H1 (cell line): ENCODE measurements around the gene SMC6. TPM values are rescaled to one million over a fixed set of nuclear protein-coding genes. Genes with fewer than 3 reads are reported as not detected.

ENCODE experiments used
- CTCF ChIA-PET: fragments of 300-600 bp; sonication (Branson Sonifier 250); formaldehyde crosslinking; loops from one replicate; lab custom pipeline; 2021; ENCODE audit not compliant: partially characterized antibody; lab: Charles Lee
- POLR2A ChIA-PET: fragments of 300-600 bp; sonication (Branson Sonifier 250); formaldehyde crosslinking; loops from one replicate; lab custom pipeline; 2021; ENCODE audit warnings: inconsistent platforms; ENCODE audit not compliant: partially characterized antibody; lab: Charles Lee
- DNase-seq, 2 experiments: peaks; one replicate each; pipeline versions ENCODE4 v3.0.0 to v3.0.0-alpha.2; 2010 to 2022; ENCODE audit warnings: low spot score in 2 of 2, low read depth in 1 of 2, mixed read lengths in 1 of 2
- FAIRE-seq: peaks from 2 replicates; lab custom pipeline; 2011; peaks lifted over from hg19 to GRCh38; lab: Jason Lieb, UNC
- H2AFZ ChIP-seq: 2 replicates; pipeline ENCODE4 v1.8.1; 2012; ENCODE audit warnings: low read length, inconsistent platforms
- H2AK5ac ChIP-seq: 2 replicates; pipeline ENCODE4 v1.6.1; 2013; ENCODE audit warnings: low read depth, low read length
- H2BK120ac ChIP-seq: replicated peaks from 2 replicates; pipeline ENCODE3; 2013; ENCODE audit warnings: low read depth, low read length, inconsistent platforms
- H2BK12ac ChIP-seq: 2 replicates; pipeline ENCODE4 v1.6.1; 2013; ENCODE audit warnings: low read depth, low read length
- H2BK15ac ChIP-seq: 2 replicates; pipeline ENCODE4 v1.6.1; 2013; ENCODE audit warnings: low read length
- H2BK20ac ChIP-seq: 2 replicates; pipeline ENCODE4 v1.6.1; 2013; ENCODE audit warnings: low read length
- H2BK5ac ChIP-seq: 2 replicates; pipeline ENCODE4 v1.6.1; 2013; ENCODE audit warnings: low read depth, low read length
- H3K14ac ChIP-seq: 2 replicates; pipeline ENCODE4 v1.6.1; 2013; ENCODE audit warnings: inconsistent platforms; ENCODE audit not compliant: insufficient read length
- H3K18ac ChIP-seq: 2 replicates; pipeline ENCODE4 v1.6.1; 2013; ENCODE audit warnings: low read length; ENCODE audit errors: extremely low read depth
- H3K23ac ChIP-seq: 2 replicates; pipeline ENCODE4 v1.6.1; 2013; ENCODE audit warnings: inconsistent platforms; ENCODE audit not compliant: insufficient read length
- H3K23me2 ChIP-seq: 2 replicates; pipeline ENCODE4 v1.6.1; 2013; ENCODE audit warnings: low read depth, low read length
- H3K27ac ChIP-seq: 2 replicates; pipeline ENCODE4 v1.6.1; 2011; ENCODE audit warnings: low read depth, low read length, inconsistent platforms
- H3K27me3 ChIP-seq, 4 experiments: replicated peaks in 1 of 4; 1 replicate in 1 of 4; 2 replicates in 3 of 4; pipeline versions ENCODE4 v1.6.1 to v1.8.1; 2011 to 2013; ENCODE audit warnings: low read length in 3 of 4, mild to moderate bottlenecking in 3 of 4, inconsistent platforms in 2 of 4, mixed read lengths in 2 of 4, moderate library complexity in 1 of 4; ENCODE audit not compliant: control insufficient read depth in 3 of 4, insufficient read depth in 3 of 4; ENCODE audit errors: extremely low read depth in 1 of 4
- H3K36me3 ChIP-seq, 4 experiments: 2 replicates each; pipeline versions ENCODE4 v1.6.1 to v1.8.1; 2011 to 2013; ENCODE audit warnings: mild to moderate bottlenecking in 4 of 4, low read length in 3 of 4, moderate library complexity in 2 of 4, control low read depth in 1 of 4, inconsistent platforms in 1 of 4; ENCODE audit not compliant: insufficient read depth in 4 of 4, control insufficient read depth in 2 of 4
- H3K4ac ChIP-seq: replicated peaks from 2 replicates; pipeline ENCODE3; 2013; ENCODE audit warnings: low read length, low read depth, mixed read lengths, inconsistent platforms; ENCODE audit not compliant: insufficient read length
- H3K4me1 ChIP-seq, 4 experiments: replicated peaks in 1 of 4; 1 replicate in 1 of 4; 2 replicates in 3 of 4; pipeline versions ENCODE4 v1.6.1 to v1.8.1; 2011 to 2013; ENCODE audit warnings: low read length in 3 of 4, inconsistent platforms in 2 of 4, mixed read lengths in 1 of 4; ENCODE audit not compliant: insufficient read depth in 4 of 4, control insufficient read depth in 3 of 4
- H3K4me2 ChIP-seq, 2 experiments: 2 replicates each; pipeline versions ENCODE4 v1.6.1 to v1.8.1; 2011 to 2013; ENCODE audit warnings: low read depth in 2 of 2, low read length in 2 of 2, control low read depth in 1 of 2, inconsistent platforms in 1 of 2, mild to moderate bottlenecking in 1 of 2; ENCODE audit not compliant: insufficient read depth in 1 of 2
- H3K4me3 ChIP-seq, 4 experiments: fragments of 200-600, 300-600 bp in 1 of 4; sonication (generic), shearing (Covaris generic), sonication (Bioruptor Twin) in 1 of 4; 2 replicates each; pipeline versions ENCODE4 v1.5.1 to v1.8.1; 2011 to 2016; ENCODE audit warnings: low read length in 4 of 4, low read depth in 3 of 4, control low read depth in 2 of 4, inconsistent platforms in 2 of 4, mild to moderate bottlenecking in 2 of 4, mixed read lengths in 1 of 4, moderate library complexity in 1 of 4; ENCODE audit not compliant: insufficient read depth in 2 of 4; ENCODE audit errors: extremely low read depth in 1 of 4
- H3K56ac ChIP-seq: replicated peaks from 2 replicates; pipeline ENCODE3; 2013; ENCODE audit warnings: low read depth, mild to moderate bottlenecking, mixed read lengths, low read length, inconsistent platforms; ENCODE audit not compliant: insufficient read length
- H3K79me1 ChIP-seq: 2 replicates; pipeline ENCODE4 v1.6.1; 2013; ENCODE audit warnings: low read depth, low read length, control low read depth
- H3K79me2 ChIP-seq, 2 experiments: 2 replicates each; pipeline versions ENCODE4 v1.6.1 to v1.8.1; 2012 to 2013; ENCODE audit warnings: low read length in 2 of 2, mild to moderate bottlenecking in 2 of 2, inconsistent platforms in 1 of 2; ENCODE audit not compliant: insufficient read depth in 2 of 2, control insufficient read depth in 1 of 2
- H3K9ac ChIP-seq, 4 experiments: replicated peaks in 1 of 4; 1 replicate in 1 of 4; 2 replicates in 3 of 4; pipeline versions ENCODE4 v1.6.1 to v1.8.1; 2011 to 2013; ENCODE audit warnings: low read depth in 3 of 4, low read length in 3 of 4, control low read depth in 2 of 4, mild to moderate bottlenecking in 2 of 4, moderate library complexity in 2 of 4, inconsistent platforms in 1 of 4; ENCODE audit errors: extremely low read depth in 1 of 4
- H3K9me3 ChIP-seq, 2 experiments: 2 replicates each; pipeline versions ENCODE4 v1.6.1 to v1.8.1; 2012 to 2013; ENCODE audit warnings: mild to moderate bottlenecking in 2 of 2, moderate library complexity in 2 of 2, control low read depth in 1 of 2, inconsistent platforms in 1 of 2, low read depth in 1 of 2, low read length in 1 of 2, mixed read lengths in 1 of 2; ENCODE audit not compliant: insufficient read depth in 2 of 2
- H4K20me1 ChIP-seq, 2 experiments: replicated peaks in 1 of 2; 2 replicates each; pipeline versions ENCODE3 to v1.8.1; 2011 to 2013; ENCODE audit warnings: inconsistent platforms in 2 of 2, low read length in 2 of 2, mild to moderate bottlenecking in 1 of 2; ENCODE audit not compliant: insufficient read depth in 2 of 2, control insufficient read depth in 1 of 2
- H4K5ac ChIP-seq: 2 replicates; pipeline ENCODE4 v1.6.1; 2013; ENCODE audit warnings: low read length, low read depth, mixed read lengths, inconsistent platforms; ENCODE audit not compliant: insufficient read length
- H4K8ac ChIP-seq: 2 replicates; pipeline ENCODE4 v1.8.0; 2013; ENCODE audit warnings: mild to moderate bottlenecking, moderate library complexity, low read length, inconsistent platforms; ENCODE audit not compliant: insufficient read depth; ENCODE audit errors: extremely low read depth
- H4K91ac ChIP-seq: replicated peaks from 2 replicates; pipeline ENCODE3; 2013; ENCODE audit warnings: low read length, mixed read lengths, inconsistent platforms; ENCODE audit not compliant: insufficient read length
- CEBPB ChIP-seq: IDR thresholded peaks from 2 replicates; pipeline ENCODE4 v1.6.1; 2012; ENCODE audit warnings: low read depth, low read length
- CTCF ChIP-seq, 3 experiments: IDR thresholded peaks; 1 replicate in 2 of 3; 2 replicates in 1 of 3; pipeline versions ENCODE4 v1.5.1 to v1.6.1; 2011; ENCODE audit warnings: low read length in 3 of 3, mild to moderate bottlenecking in 3 of 3, inconsistent platforms in 2 of 3, low read depth in 1 of 3, moderate library complexity in 1 of 3; ENCODE audit not compliant: insufficient read depth in 1 of 3; ENCODE audit errors: control extremely low read depth in 1 of 3
- RAD21 ChIP-seq, 2 experiments: IDR thresholded peaks in 1 of 2; conservative IDR thresholded peaks in 1 of 2; 2 replicates each; pipeline ENCODE4 v1.6.1; 2011; ENCODE audit warnings: low read depth in 2 of 2, low read length in 2 of 2, improper control_type of control experiment in 1 of 2, inconsistent platforms in 1 of 2, mild to moderate bottlenecking in 1 of 2, moderate library complexity in 1 of 2
- RXRA ChIP-seq: IDR thresholded peaks from 2 replicates; pipeline ENCODE4 v1.6.1; 2011; ENCODE audit warnings: low read depth, mild to moderate bottlenecking, low read length, moderate library complexity; ENCODE audit not compliant: insufficient read depth
- YY1 ChIP-seq: IDR thresholded peaks from 2 replicates; pipeline ENCODE4 v1.6.1; 2011; ENCODE audit warnings: low read depth, mild to moderate bottlenecking, low read length
- ZNF274 ChIP-seq: IDR thresholded peaks from 2 replicates; pipeline ENCODE4 v1.7.0; 2012; ENCODE audit warnings: low read length, borderline replicate concordance; ENCODE audit errors: extremely low read depth
- WGBS, 2 experiments: shearing (Covaris generic) in 1 of 2; methylation state at CpG; one replicate each; pipeline versions ENCODE4 v1.1.6 to v1.1.7; 2013 to 2015; ENCODE audit warnings: low lambda C conversion rate in 2 of 2, mixed read lengths in 2 of 2, inconsistent platforms in 1 of 2, low coverage in 1 of 2, missing lambda C conversion rate in 1 of 2; ENCODE audit not compliant: insufficient replicate concordance in 2 of 2, insufficient coverage in 1 of 2, insufficient read length in 1 of 2; ENCODE audit errors: extremely low coverage in 1 of 2, missing lambda C conversion rate in 1 of 2; 5-methylcytosine and 5-hydroxymethylcytosine counted together
- polyA plus RNA-seq, 7 experiments: library from polyadenylated mRNA; depleted of rRNA in 3 of 7; stranded (reverse) in 5 of 7; unstranded in 2 of 7; fragments of >200 nt in 5 of 7; fragments of 200-250 nt in 2 of 7; gene quantifications; 1 replicate in 5 of 7; 2 replicates in 1 of 7; 4 replicates in 1 of 7; pipeline versions ENCODE4 v1.2.1 to v1.2.3, GENCODE V29; 2011 to 2013; ENCODE audit warnings: missing spikeins in 2 of 7, mixed read lengths in 2 of 7
- total RNA-seq: library from RNA; stranded (reverse); fragmentation: NEBNext Ultra II Directional; extraction: Animal tissue kit (Norgen Biotek cat#: 25700); gene quantifications from 2 replicates; pipeline ENCODE4 v1.2.1, GENCODE V29; 2021

SMC6 gene
- total and polyA plus RNA-seq, 2 of the 8 experiments (the other 6 are each of a cell fraction or from before 2014, with no cell fraction given): 9.7 to 49.5 TPM

GRCh38 chr2:17646081-17646554, 107.5 kb downstream of the SMC6 start:
- peaks cover 0 to 2% of the 10 kb centered on the region in 2 experiments for H4K20me1 ChIP-seq
- WGBS, 2 experiments: 25% methylated on average over 3 of the region's 3 CpGs; no CpG with 5 or more reads in 1 of the 2 experiments
- no peaks in the 10 kb centered on the region for H3K9me3 ChIP-seq
- H3K9ac ChIP-seq: no peak overlapping the region
- H3K79me1 ChIP-seq: no peaks in the 10 kb centered on the region; the same call in 1 of the 2 replicates
- no peak overlapping the region for H2BK15ac ChIP-seq
- no peak overlapping the region for H3K4me3 ChIP-seq
- TF ChIP-seq CEBPB: 0 out of 2 replicates have a peak, but pooled peaks have one; percentile 48
- peak; percentile 61 to 70 for TF ChIP-seq RAD21 (IDR thresholded peaks at IDR 0.05 in 1 of 2, conservative IDR thresholded peaks at IDR 0.05 in 1 of 2; ENCODE audit: low read depth in 2 of 2, low read length in 2 of 2)
- no peak for TF ChIP-seq ZNF274
- peak in 2 of 3 experiments; percentile 49 to 76; a peak in 2 of 4 replicates for TF ChIP-seq CTCF (IDR thresholded peaks at IDR 0.05; ENCODE audit: control extremely low read depth in 1 of 3, insufficient read depth in 1 of 3, low read depth in 1 of 3, low read length in 3 of 3)
- peak; percentile 27; the same call in 1 of the 2 replicates for TF ChIP-seq YY1
- no peak for TF ChIP-seq RXRA
- no peak for DNase-seq
- no peak overlapping the region for H2AFZ ChIP-seq
- no peaks in the 10 kb centered on the region for H3K27me3 ChIP-seq
- peaks cover 0 to 4% (median under 1%) of the 10 kb centered on the region in 4 experiments; a peak in 2 of 7 replicates for H3K4me1 ChIP-seq
- H3K18ac ChIP-seq: no peak overlapping the region
- H4K91ac ChIP-seq: no peak overlapping the region
- ChIA-PET POLR2A (interaction anchor here (0.9 to 1.7 kb wide), 2 partner anchors 9 to 16 kb away, joined by 3 read pairs; no protein-coding TSS in a partner anchor), CTCF (interaction anchor here (0.6 to 7.0 kb wide), 60 partner anchors 11 to 873 kb away, joined by 3 to 119 read pairs (median 4); partner anchors contain the start of gene VSNL1)
- no peak overlapping the region for H3K4ac ChIP-seq
- no peak overlapping the region for H2BK120ac ChIP-seq
- peaks cover 0 to 12% (median 3%) of the 10 kb centered on the region in 4 experiments; a peak in 3 of 8 replicates for H3K36me3 ChIP-seq
- H3K14ac ChIP-seq: no peak overlapping the region
- peak; percentile 85 for FAIRE-seq
- H2AK5ac ChIP-seq: no peak overlapping the region
- H3K79me2 ChIP-seq: no peaks in the 10 kb centered on the region
- H3K56ac ChIP-seq: no peak overlapping the region
- no peak overlapping the region for H2BK20ac ChIP-seq
- no peak overlapping the region for H2BK5ac ChIP-seq
- H3K23me2 ChIP-seq: no peaks in the 10 kb centered on the region
- no peak overlapping the region for H2BK12ac ChIP-seq
- H4K8ac ChIP-seq: no peak overlapping the region
- no peak overlapping the region for H3K27ac ChIP-seq
- no peak overlapping the region for H3K4me2 ChIP-seq
- H4K5ac ChIP-seq: no peak overlapping the region
- no peak overlapping the region for H3K23ac ChIP-seq
